ENCODE measurements around the gene ASPA. TPM values are rescaled to one million over a fixed set of nuclear protein-coding genes. Genes with fewer than 3 reads are reported as not detected.

ASPA gene
- total and polyA plus RNA-seq, 2 donors: 2.8 to 44.9 TPM

DNA sequence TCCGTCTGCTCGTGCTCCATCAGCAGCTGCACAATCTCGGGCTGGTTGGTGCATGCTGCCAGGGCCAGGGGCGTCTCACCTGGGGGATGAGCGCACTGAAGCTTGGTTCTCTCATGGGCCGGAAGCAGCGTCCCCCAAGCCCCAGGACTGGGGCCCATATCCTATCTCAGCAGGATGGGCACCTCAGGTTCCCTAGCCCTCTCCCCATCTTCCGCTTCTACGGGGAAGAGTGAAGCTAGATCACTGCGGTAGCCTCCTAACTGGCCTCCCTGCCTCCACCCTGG is 57.0 kb downstream of the ASPA start:
- no peak for DNase-seq (ENCODE audit: extremely low spot score)
- H3K27ac ChIP-seq (ENCODE audit: low read depth): no peak overlapping the region
- no peaks in the 10 kb centered on the region for H3K4me1 ChIP-seq (ENCODE audit: insufficient read depth)
- no peaks in the 10 kb centered on the region for H3K36me3 ChIP-seq (ENCODE audit: insufficient read depth)
- WGBS: 96% methylated on average over 10 of the region's 10 CpGs
- H3K4me3 ChIP-seq (ENCODE audit: low read depth, low read length): no peak overlapping the region

DNA sequence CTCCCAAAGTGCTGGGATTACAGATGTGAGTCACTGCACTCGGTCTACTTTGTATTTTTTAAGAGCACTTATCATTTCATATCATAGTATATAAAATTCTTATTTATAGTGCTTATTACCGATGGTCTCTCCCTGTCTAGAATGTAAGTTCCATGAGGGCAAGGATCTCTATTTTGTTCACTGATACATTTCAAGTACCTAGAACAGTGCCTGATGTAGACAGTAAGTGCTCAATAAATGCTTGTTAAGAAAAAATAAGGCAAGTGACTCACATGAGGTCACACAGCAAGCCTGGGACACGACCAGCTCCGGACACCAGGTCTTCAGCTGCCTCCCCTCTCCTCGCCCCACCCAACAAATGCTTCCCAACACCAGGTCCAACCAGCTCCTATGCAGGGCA is 58.0 kb downstream of the ASPA start:
- Histone ChIP-seq H3K36me3 (ENCODE audit: insufficient read depth) (no peaks in the 10 kb centered on the region), H3K4me3 (ENCODE audit: low read depth, low read length) (no peak overlapping the region), H3K27ac (ENCODE audit: low read depth) (no peak overlapping the region), H3K4me1 (ENCODE audit: insufficient read depth) (no peaks in the 10 kb centered on the region)
- no peak for DNase-seq (ENCODE audit: extremely low spot score)
- 94% methylated on average over 5 of the region's 5 CpGs for WGBS

DNA sequence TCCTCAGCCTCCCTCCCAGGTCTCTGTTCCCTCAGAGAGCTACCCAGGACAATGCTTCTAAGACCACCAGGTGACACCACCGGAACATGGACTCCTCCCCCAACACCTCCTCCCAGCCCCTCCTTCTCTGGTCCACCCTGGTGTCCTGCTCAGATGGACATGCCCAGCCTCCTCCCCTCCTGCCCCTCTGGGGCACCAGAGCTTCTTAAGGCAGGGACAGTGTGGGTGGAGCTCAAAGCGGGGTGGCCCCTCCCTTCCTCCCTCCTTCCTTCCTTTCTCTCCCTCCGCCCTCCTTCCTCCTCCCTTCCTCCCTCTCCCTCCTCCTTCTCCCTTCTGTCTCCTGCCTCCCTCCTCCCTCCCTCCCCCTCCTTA is 59.1 kb downstream of the ASPA start:
- WGBS: 32% methylated on average over 3 of the region's 3 CpGs
- Histone ChIP-seq H3K4me1 (ENCODE audit: insufficient read depth) (no peaks in the 10 kb centered on the region), H3K4me3 (ENCODE audit: low read depth, low read length) (no peak overlapping the region), H3K36me3 (ENCODE audit: insufficient read depth) (no peaks in the 10 kb centered on the region), H3K27ac (ENCODE audit: low read depth) (no peak overlapping the region)
- DNase-seq (ENCODE audit: extremely low spot score): no peak

DNA sequence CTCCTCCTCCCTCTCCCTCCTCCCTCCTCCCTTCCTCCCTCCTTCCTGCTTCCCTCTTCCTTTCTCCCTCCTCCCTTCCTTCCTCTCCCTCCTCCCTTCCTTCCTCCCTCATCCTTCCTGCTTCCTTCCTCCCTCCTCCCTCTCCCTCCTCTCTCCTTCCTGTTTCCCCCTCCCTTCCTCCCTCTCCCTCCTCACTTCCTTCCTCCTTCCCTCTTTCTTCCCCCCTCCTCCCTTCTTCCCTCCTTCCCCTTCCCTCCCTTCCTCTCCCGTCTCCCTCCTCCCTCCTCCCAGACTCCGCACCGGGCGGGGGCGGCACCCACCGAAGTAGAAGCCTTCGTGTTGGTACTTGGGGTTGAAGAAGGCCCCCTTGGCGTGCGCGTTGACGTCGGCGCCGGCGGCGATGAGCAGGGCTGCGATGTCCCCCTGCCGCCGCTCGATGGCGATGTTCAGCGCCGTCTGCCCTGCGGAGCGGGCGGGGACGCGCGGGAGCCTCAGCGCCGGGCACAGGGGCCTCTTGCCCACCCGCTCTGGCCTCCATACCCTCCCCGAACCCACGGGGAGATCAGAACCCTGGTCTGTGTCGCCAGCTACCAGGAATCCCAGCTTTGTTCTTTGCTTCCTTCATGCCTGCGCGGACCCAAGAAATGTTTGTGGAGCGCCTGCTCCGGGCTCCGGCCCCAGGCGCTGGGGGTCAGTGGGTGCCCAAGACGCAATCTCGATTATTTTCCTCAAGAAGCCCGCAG is 59.6 kb downstream of the ASPA start:
- H3K27ac ChIP-seq (ENCODE audit: low read depth): no peak overlapping the region
- no peak overlapping the region for H3K4me3 ChIP-seq (ENCODE audit: low read depth, low read length)

DNA sequence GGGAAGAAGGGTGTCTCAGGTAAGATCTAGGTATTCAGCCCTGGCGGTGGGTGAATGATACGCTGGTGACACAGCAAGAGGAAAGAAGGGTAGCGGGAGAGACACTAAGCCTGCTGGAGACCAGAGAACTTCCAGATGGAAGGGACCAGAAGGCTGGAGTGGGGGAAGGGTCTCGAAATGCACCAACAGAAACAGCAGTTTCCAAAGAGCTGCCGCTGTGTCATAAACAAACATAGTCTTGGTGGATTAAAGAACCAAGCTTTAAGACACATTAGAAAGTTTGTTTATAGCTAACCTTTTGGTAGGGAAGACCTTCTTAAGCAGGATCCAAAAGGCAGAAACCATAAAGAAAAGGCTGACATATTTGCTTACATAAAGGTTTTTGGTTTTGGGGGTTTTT is 60.9 kb downstream of the ASPA start:
- H3K27ac ChIP-seq (ENCODE audit: low read depth): no peak overlapping the region
- H3K4me3 ChIP-seq (ENCODE audit: low read depth, low read length): no peak overlapping the region
- 59% methylated on average over 5 of the region's 5 CpGs for WGBS
- H3K4me1 ChIP-seq (ENCODE audit: insufficient read depth): no peaks in the 10 kb centered on the region
- DNase-seq (ENCODE audit: extremely low spot score): no peak
- no peaks in the 10 kb centered on the region for H3K36me3 ChIP-seq (ENCODE audit: insufficient read depth)

More for the DNA sequence above, 59.6 kb downstream of the ASPA start:
- DNase-seq (ENCODE audit: extremely low spot score): no peak
- H3K36me3 ChIP-seq (ENCODE audit: insufficient read depth): no peaks in the 10 kb centered on the region
- 5% methylated on average over 44 of the region's 44 CpGs for WGBS
- no peaks in the 10 kb centered on the region for H3K4me1 ChIP-seq (ENCODE audit: insufficient read depth)

DNA sequence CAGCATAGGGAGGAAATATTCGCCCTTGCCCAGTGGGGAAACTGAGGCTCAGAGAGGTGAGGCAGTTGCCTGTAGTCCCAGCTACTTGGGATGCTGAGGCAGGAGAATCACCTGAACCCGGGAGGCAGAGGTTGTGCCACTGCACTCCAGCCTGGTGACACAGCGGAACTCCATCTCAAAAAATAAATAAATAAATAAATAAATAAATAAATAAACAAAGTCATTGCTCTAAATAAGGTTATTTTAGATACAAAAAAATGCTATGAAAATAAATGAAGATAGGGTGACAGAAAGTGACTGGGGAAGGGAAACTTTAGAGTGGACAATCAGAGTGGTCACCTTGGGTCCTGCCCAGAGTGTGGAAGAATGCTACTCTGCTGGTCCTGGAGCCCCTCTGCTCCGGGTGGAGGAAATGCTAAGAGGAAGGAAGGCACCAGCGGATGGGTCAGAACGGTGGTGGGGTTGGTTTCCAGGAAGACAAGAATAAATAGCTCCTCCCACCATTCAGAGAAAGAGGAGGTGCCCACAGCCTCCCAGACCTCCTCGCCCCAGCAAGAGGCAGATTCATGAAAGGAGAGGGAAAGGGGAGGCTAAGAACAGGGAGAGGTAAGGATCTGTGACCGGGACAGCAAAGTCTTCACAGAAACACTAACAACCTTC is 64.2 kb downstream of the ASPA start:
- no peak overlapping the region for H3K4me3 ChIP-seq (ENCODE audit: low read depth, low read length)
- 76% methylated on average over 8 of the region's 8 CpGs for WGBS
- DNase-seq (ENCODE audit: extremely low spot score): no peak

DNA sequence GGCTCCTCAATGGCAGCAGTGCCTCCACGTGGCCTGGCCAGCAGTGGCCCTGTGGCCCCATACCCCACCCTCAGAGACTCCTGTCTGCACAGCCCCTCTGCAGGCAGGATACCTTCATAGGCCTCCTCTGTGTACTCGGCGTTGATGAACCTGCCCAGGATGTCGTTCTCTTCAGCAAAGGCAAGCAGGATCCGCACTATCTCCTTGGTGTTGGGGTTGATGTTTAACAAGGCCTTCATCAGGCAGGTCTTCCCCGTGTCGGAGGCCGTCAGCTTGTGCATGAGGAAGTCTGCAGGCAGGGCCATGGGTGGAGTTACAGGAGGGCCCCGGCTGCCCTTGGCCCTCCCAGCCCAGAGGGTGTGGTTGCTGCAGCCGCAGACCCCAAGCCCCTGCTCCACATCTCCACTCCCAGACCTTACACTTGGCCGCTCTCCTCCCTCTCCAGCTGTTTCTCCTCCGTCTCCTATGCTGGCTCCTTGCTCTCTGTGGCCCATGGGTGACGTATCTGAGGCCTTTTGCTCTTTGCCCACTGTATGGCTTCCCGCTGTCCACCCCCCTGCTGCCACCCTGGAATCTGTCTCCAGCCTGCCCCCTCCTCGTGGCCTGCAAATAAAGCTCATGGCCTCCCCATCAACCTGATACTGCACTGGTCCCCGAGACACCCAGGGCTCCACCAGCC is 66.8 kb downstream of the ASPA start:
- DNase-seq (ENCODE audit: extremely low spot score): no peak
- no peaks in the 10 kb centered on the region for H3K4me1 ChIP-seq (ENCODE audit: insufficient read depth)
- no peaks in the 10 kb centered on the region for H3K36me3 ChIP-seq (ENCODE audit: insufficient read depth)
- no peak overlapping the region for H3K27ac ChIP-seq (ENCODE audit: low read depth)
- H3K4me3 ChIP-seq (ENCODE audit: low read depth, low read length): no peak overlapping the region
- 71% methylated on average over 16 of the region's 16 CpGs for WGBS

More for the DNA sequence above, 64.2 kb downstream of the ASPA start:
- Histone ChIP-seq H3K4me1 (ENCODE audit: insufficient read depth) (no peaks in the 10 kb centered on the region), H3K36me3 (ENCODE audit: insufficient read depth) (no peaks in the 10 kb centered on the region), H3K27ac (ENCODE audit: low read depth) (no peak overlapping the region)

DNA sequence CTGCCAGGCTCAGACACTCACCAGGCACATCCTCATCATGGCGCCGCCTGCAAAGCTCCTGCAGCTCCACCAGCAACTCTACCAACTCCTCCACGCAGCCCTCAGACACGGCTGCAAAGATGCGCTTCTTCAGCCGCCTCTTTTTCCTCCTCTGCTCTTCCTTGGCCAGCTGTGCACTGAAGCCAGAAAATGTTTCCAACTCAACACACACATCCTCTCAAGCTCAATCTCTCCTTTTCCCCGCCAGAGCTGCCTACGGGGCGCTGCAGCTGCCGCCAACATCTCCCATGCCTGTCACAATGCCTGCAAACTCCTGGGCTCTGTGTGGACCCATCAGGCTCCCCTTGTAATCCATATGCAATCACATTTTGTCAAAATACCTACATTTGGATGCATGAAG is 67.7 kb downstream of the ASPA start:
- Histone ChIP-seq H3K36me3 (ENCODE audit: insufficient read depth) (no peaks in the 10 kb centered on the region), H3K4me1 (ENCODE audit: insufficient read depth) (no peaks in the 10 kb centered on the region), H3K4me3 (ENCODE audit: low read depth, low read length) (no peak overlapping the region), H3K27ac (ENCODE audit: low read depth) (no peak overlapping the region)
- no peak for DNase-seq (ENCODE audit: extremely low spot score)
- WGBS: 51% methylated on average over 10 of the region's 10 CpGs

DNA sequence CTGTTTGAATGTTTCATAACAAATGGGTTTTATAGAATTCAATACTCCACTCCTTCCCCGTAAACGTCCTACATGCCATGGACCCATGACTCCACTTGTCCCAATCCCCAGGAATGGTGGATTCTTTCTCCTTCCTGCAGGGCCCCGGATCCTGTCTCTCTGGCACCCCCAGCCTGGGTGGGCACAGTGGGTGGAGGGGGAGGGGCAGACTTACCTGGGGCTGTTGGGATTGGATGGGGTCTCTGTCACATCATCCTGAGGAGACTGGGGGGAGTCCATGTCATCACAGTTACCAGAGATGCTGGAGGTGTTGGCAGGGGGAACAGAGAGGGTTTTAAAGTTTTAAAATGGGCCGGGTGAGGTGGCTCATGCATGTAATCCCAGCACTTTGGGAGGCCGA is 68.6 kb downstream of the ASPA start:
- Histone ChIP-seq H3K36me3 (ENCODE audit: insufficient read depth) (no peaks in the 10 kb centered on the region), H3K4me3 (ENCODE audit: low read depth, low read length) (no peak overlapping the region), H3K4me1 (ENCODE audit: insufficient read depth) (no peaks in the 10 kb centered on the region), H3K27ac (ENCODE audit: low read depth) (no peak overlapping the region)
- no peak for DNase-seq (ENCODE audit: extremely low spot score)
- WGBS: 81% methylated on average over 5 of the region's 5 CpGs

DNA sequence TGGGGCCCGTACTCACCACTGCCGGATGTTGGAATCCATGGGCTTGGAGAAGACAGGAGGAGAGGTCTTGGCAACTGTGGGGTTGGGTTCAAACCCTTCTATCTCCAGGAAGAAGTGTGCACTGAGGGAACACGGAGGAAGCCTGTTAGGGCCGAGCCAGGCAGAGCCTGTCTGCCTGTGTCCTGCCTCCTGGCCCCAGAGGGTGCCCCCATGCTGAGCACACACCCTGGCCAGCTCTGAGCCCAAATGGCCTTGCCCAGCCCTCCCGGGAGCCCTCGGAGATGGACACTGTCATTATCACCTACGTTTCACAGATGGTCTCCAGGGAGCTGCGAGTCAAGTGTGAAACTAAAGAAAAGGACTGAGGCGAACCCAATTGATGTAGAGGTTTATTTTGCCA is 69.4 kb downstream of the ASPA start:
- Histone ChIP-seq H3K36me3 (ENCODE audit: insufficient read depth) (no peaks in the 10 kb centered on the region), H3K4me3 (ENCODE audit: low read depth, low read length) (no peak overlapping the region), H3K27ac (ENCODE audit: low read depth) (no peak overlapping the region), H3K4me1 (ENCODE audit: insufficient read depth) (no peaks in the 10 kb centered on the region)
- 65% methylated on average over 9 of the region's 9 CpGs for WGBS
- DNase-seq (ENCODE audit: extremely low spot score): no peak

DNA sequence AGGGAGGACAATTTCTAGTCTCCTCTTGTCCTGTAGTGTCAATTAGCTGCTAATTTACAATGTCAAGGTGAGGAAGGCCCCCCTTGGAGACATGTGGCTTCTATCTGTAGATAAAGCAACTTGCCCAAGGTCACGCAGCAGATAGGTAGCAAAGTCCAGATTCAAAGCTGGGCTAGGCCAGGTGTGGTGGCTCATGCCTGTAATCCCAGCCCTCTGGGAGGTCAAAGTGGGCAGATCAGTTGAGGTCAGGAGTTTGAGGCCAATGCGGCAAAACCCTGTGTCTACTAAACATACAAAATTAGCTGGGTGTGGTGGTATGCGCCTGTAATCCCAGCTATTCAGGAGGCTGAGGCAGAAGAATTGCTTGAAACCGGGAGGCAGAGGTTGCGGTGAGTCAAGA is 70.7 kb downstream of the ASPA start:
- DNase-seq (ENCODE audit: extremely low spot score): no peak
- Histone ChIP-seq H3K27ac (ENCODE audit: low read depth) (no peak overlapping the region), H3K4me3 (ENCODE audit: low read depth, low read length) (no peak overlapping the region), H3K4me1 (ENCODE audit: insufficient read depth) (no peaks in the 10 kb centered on the region), H3K36me3 (ENCODE audit: insufficient read depth) (no peaks in the 10 kb centered on the region)
- 90% methylated on average over 5 of the region's 5 CpGs for WGBS

DNA sequence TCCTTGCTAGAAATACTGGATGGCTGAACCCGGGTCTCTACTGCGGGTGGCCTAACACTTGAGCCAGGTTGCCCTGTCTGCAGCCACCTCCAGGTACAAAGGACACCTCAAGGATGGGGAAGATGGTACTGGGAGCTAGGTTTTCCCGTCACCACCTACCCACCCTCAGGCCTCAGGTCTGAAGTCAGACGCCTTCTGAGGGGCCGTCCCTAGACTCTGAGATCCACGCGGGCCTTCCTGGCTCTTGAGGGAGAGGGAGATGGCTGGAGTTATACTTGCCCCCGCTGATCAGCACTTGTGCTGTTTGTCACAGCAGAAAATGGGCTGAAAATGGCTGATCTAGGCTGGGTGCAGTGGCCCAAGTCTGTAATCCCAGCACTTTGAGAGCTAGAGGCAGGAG is 71.2 kb downstream of the ASPA start:
- no peak for DNase-seq (ENCODE audit: extremely low spot score)
- H3K4me1 ChIP-seq (ENCODE audit: insufficient read depth): no peaks in the 10 kb centered on the region
- H3K27ac ChIP-seq (ENCODE audit: low read depth): no peak overlapping the region
- WGBS: 93% methylated on average over 8 of the region's 8 CpGs
- no peak overlapping the region for H3K4me3 ChIP-seq (ENCODE audit: low read depth, low read length)
- H3K36me3 ChIP-seq (ENCODE audit: insufficient read depth): no peaks in the 10 kb centered on the region

DNA sequence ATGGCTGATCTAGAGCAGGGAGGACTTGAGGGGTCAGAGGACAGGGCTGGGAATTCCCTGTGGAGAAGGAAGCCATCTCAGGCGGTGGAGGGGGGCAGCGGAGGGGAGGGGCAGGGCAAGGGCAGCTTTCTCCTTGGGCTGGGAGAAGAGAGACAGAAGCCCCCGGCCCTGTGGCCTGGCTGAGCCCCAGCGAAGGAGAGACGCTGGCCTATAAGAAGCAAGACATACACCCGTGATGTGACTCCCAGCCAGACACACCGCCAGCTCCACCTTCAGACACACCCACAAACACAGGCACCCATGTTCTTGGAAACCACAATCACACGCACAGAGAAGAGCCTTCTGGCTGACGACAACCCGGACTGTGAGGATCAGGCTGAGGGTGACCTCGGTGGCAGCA is 71.8 kb downstream of the ASPA start:
- Histone ChIP-seq H3K4me3 (ENCODE audit: low read depth, low read length) (no peak overlapping the region), H3K4me1 (ENCODE audit: insufficient read depth) (no peaks in the 10 kb centered on the region), H3K36me3 (ENCODE audit: insufficient read depth) (no peaks in the 10 kb centered on the region), H3K27ac (ENCODE audit: low read depth) (no peak overlapping the region)
- DNase-seq (ENCODE audit: extremely low spot score): no peak
- 78% methylated on average over 11 of the region's 11 CpGs for WGBS

DNA sequence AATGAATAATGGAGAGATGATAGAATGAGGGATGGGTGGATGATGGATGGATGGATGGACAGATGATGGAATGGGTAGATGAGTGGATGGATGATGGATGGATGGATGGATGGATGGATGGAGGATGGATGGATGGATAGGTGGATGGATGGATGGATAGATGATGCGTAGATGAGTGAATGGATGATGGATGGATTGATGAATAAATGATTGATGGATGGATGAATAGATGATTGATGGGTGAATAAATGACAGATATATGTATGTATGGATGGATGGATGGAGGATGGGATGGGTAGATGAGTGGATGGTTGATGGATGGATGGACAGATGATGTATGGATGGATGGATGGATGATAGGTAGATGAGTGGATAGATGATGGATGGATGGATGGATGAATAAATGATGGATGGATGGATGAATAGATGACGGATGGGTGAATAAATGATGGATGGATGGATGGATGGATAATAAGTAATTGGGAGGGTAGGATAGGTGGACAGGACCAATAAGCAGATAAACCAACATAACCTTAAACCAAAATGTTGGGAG is 73.9 kb downstream of the ASPA start:
- Histone ChIP-seq H3K36me3 (ENCODE audit: insufficient read depth) (no peaks in the 10 kb centered on the region), H3K27ac (ENCODE audit: low read depth) (no peak overlapping the region), H3K4me1 (ENCODE audit: insufficient read depth) (no peaks in the 10 kb centered on the region), H3K4me3 (ENCODE audit: low read depth, low read length) (no peak overlapping the region)
- DNase-seq (ENCODE audit: extremely low spot score): no peak
- WGBS: 98% methylated on average over 2 of the region's 2 CpGs
